Activated CD8-positive, alpha-beta T cell treated with anti-CD3 and anti-CD28 coated beads, Interleukin-2, amount 10 ng/mL, durations not matched to agents 7 days and 5 days (primary cell): ENCODE measurements around the gene WHRN. TPM values are rescaled to one million over a fixed set of nuclear protein-coding genes. Genes with fewer than 3 reads are reported as not detected.

Source experiments
- ATAC-seq: fragments of 150-1000 bp; cut with Tn5 transposase; one replicate; pipeline ENCODE4 v1.10.0; 2021; ENCODE audit warnings: moderate library complexity
- CTCF ChIA-PET: fragments of 350-600 bp; sonication (Branson Sonifier 250); formaldehyde crosslinking; loops from one replicate; lab custom pipeline; 2021; ENCODE audit warnings: antibody characterized with exemption; lab: Charles Lee
- POLR2A ChIA-PET: fragments of 350-600 bp; sonication (Branson Sonifier 250); formaldehyde crosslinking; loops from one replicate; lab custom pipeline; 2021; ENCODE audit warnings: antibody characterized with exemption; lab: Charles Lee
- DNase-seq: peaks from one replicate; pipeline ENCODE4 v3.0.0-alpha.2; 2020
- H3K27ac Mint-ChIP-seq: one replicate; pipeline ENCODE4 v1.8.0; 2021; ENCODE audit warnings: mild to moderate bottlenecking, mixed read lengths
- H3K27me3 Mint-ChIP-seq: one replicate; pipeline ENCODE4 v1.8.0; 2021; ENCODE audit warnings: low read depth, mixed read lengths
- H3K36me3 Mint-ChIP-seq: one replicate; pipeline ENCODE4 v1.8.0; 2021; ENCODE audit warnings: low read depth, mixed read lengths
- H3K4me1 Mint-ChIP-seq: one replicate; pipeline ENCODE4 v1.8.0; 2021; ENCODE audit warnings: low read depth, mixed read lengths
- H3K4me3 Mint-ChIP-seq: one replicate; pipeline ENCODE4 v1.8.0; 2021; ENCODE audit warnings: mild to moderate bottlenecking, mixed read lengths
- H3K9me3 Mint-ChIP-seq: one replicate; pipeline ENCODE4 v1.8.0; 2022; ENCODE audit warnings: mixed read lengths; ENCODE audit not compliant: insufficient read depth
- total RNA-seq, 2 experiments: library from RNA; stranded (reverse); gene quantifications; one replicate each; pipeline ENCODE4 v1.2.3, GENCODE V29; 2021

The WHRN gene
- total RNA-seq, 2 experiments from 2014 or later, result 2.6 to 4.1 TPM

GRCh38 chr9:114437401-114437893 lies 67.8 kb downstream of the WHRN start:
- Mint-ChIP-seq H3K36me3 (no peaks in the 10 kb centered on the region), H3K27ac (no peak overlapping the region), H3K4me1 (peaks cover 6% of the 10 kb centered on the region), H3K27me3 (no peaks in the 10 kb centered on the region), H3K9me3 (no peaks in the 10 kb centered on the region), H3K4me3 (no peak overlapping the region)
- ChIA-PET CTCF (interaction anchor here (1.4 to 5.8 kb wide), 3 partner anchors 8 to 215 kb away, joined by 3 to 57 read pairs (median 29); no protein-coding TSS in a partner anchor), POLR2A (no interaction called here)
- ATAC-seq, result no peak
- DNase-seq, result no peak

DNA sequence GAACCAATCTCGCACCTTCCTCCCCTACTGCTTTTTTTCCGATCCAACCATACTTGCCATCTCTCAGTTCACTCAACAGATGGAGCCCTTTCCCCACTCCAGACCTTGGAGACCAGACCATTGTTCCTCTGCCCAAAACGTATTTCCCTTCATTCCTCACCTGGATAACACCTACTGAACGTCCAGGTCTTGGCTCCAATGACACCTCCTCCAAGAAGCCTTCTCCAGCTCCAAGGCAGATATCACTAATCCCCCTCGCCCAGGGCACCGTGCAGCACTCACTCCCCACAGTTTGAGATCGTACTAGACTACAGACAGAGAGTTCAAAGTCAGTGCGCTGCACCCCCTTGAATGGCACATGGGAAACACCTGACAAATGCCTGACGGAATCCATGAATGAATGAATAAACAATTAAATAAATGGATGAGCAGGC lies 70.4 kb downstream of the WHRN start:
- peaks cover 6% of the 10 kb centered on the region for H3K4me1 Mint-ChIP-seq
- no peaks in the 10 kb centered on the region for H3K9me3 Mint-ChIP-seq
- ChIA-PET CTCF (interaction anchor here (0.9 to 5.8 kb wide), 14 partner anchors 9 to 237 kb away, joined by 3 to 57 read pairs (median 4); partner anchors contain the start of genes ATP6V1G1 and WHRN), POLR2A (no interaction called here)
- no peak overlapping the region for H3K4me3 Mint-ChIP-seq
- DNase-seq, result no peak
- H3K27ac Mint-ChIP-seq, result no peak overlapping the region
- H3K27me3 Mint-ChIP-seq, result peaks cover under 1% of the 10 kb centered on the region
- no peaks in the 10 kb centered on the region for H3K36me3 Mint-ChIP-seq
- ATAC-seq, result peak; percentile 30

GRCh38 chr9:114433720-114434255 lies 71.5 kb downstream of the WHRN start:
- ChIA-PET CTCF (interaction anchor here (1.1 to 5.8 kb wide), 7 partner anchors 10 to 219 kb away, joined by 3 to 57 read pairs (median 5); no protein-coding TSS in a partner anchor), POLR2A (interaction anchor here (1.0 kb wide), 1 partner anchor 28 kb away, joined by 4 read pairs; no protein-coding TSS in a partner anchor)
- H3K4me3 Mint-ChIP-seq, result no peak overlapping the region
- peaks cover 6% of the 10 kb centered on the region for H3K4me1 Mint-ChIP-seq
- no peaks in the 10 kb centered on the region for H3K36me3 Mint-ChIP-seq
- ATAC-seq (peak; percentile 88), DNase-seq (peak; percentile 51)
- H3K9me3 Mint-ChIP-seq, result no peaks in the 10 kb centered on the region
- H3K27me3 Mint-ChIP-seq, result peaks cover 3% of the 10 kb centered on the region
- H3K27ac Mint-ChIP-seq, result peak overlapping the region; percentile 69

DNA sequence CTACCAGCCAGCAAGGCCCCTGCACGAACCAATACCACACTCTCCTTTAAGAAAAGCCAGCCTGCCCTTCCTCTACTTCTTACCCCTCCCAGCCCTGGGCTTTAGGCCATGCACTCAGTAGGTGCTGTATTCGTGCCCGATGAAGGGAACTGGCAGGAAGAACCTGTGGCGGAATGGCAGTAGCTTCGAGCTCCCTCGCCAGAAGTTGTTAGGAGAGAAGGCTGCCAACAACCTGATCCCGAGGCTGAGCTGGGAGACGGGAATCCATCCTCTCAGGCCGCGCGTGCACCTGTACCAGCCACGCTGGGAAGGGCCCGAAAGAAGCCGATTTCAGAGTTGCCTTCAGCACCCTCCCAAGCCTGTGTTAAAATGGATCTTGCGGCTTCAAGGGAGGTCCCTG lies 72.2 kb downstream of the WHRN start:
- Mint-ChIP-seq H3K36me3 (no peaks in the 10 kb centered on the region), H3K9me3 (no peaks in the 10 kb centered on the region), H3K4me3 (no peak overlapping the region), H3K27me3 (peaks cover 3% of the 10 kb centered on the region), H3K27ac (no peak overlapping the region), H3K4me1 (peaks cover 6% of the 10 kb centered on the region)
- DNase-seq, result no peak
- no peak for ATAC-seq
- ChIA-PET CTCF (interaction anchor here (1.1 to 5.8 kb wide), 7 partner anchors 10 to 220 kb away, joined by 3 to 57 read pairs (median 5); no protein-coding TSS in a partner anchor), POLR2A (interaction anchor here (0.6 kb wide), 1 partner anchor 72 kb away, joined by 3 read pairs; the partner anchor contains the start of gene WHRN)

DNA sequence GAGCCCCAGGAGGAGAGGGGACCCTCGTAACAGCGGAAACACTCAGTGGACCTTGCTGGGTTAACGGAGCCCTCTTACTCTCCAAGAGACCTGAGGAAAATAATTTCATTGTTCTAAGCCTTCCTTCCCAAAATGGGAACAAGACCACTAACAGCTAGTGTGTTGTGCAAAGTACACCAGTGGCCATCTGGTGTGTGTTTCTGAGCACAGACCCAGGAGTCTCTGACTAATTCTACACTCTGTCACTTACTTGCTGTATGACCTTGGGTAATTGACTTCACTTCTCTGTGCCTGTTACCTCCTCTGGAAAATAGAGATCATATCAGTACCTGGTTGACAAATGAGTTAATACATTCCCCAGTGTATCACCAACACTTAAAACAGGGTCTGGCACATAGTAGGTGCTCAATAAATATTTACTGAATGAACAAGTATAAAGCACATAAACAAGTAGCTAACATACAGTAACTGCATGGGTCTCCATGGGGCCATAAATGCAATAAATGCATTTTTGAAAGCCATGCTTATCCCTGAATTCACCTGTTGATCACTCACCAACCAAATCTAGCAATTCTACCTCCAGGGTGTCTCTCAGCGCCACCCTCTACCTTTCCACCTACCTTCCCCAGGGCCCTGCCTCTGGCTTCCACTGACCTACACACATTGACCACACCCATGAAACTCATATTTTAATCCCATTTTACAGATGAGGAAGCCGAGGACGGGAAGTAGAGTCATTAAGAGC lies 72.8 kb downstream of the WHRN start:
- H3K36me3 Mint-ChIP-seq, result no peaks in the 10 kb centered on the region
- peaks cover 6% of the 10 kb centered on the region for H3K4me1 Mint-ChIP-seq
- H3K4me3 Mint-ChIP-seq, result no peak overlapping the region
- ChIA-PET CTCF (interaction anchor here (0.9 to 5.8 kb wide), 6 partner anchors 14 to 221 kb away, joined by 3 to 57 read pairs (median 6); no protein-coding TSS in a partner anchor), POLR2A (interaction anchor here (0.6 kb wide), 1 partner anchor 73 kb away, joined by 3 read pairs; the partner anchor contains the start of gene WHRN)
- ATAC-seq (no peak), DNase-seq (no peak)
- H3K9me3 Mint-ChIP-seq, result no peaks in the 10 kb centered on the region
- no peak overlapping the region for H3K27ac Mint-ChIP-seq
- peaks cover 3% of the 10 kb centered on the region for H3K27me3 Mint-ChIP-seq

DNA sequence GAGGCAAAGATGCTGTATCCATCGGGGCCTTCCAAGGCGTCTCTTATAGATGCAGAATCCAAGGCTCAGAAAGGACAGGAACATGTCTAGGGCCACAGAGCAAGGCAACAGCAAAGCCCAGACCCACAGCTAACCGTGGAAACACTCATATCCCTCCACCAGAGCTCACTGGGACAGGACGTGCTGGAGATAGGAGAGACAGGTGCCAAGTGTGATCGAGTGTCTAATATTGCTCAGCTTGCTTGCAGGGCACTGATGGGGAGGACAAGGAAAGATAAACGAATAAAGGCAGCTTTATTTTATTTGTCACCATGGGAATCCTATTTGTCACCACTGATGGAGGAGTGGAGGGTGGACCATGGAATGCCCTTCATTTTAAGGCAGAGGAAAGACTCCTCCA lies 73.5 kb downstream of the WHRN start:
- DNase-seq (no peak), ATAC-seq (no peak)
- Mint-ChIP-seq H3K27me3 (peaks cover 3% of the 10 kb centered on the region), H3K9me3 (no peaks in the 10 kb centered on the region), H3K36me3 (no peaks in the 10 kb centered on the region), H3K4me3 (no peak overlapping the region), H3K27ac (no peak overlapping the region), H3K4me1 (peaks cover 6% of the 10 kb centered on the region)
- CTCF ChIA-PET, result interaction anchor here (0.8 to 5.7 kb wide), 4 partner anchors 26 to 221 kb away, joined by 3 to 29 read pairs (median 4); no protein-coding TSS in a partner anchor
- POLR2A ChIA-PET, result no interaction called here

DNA sequence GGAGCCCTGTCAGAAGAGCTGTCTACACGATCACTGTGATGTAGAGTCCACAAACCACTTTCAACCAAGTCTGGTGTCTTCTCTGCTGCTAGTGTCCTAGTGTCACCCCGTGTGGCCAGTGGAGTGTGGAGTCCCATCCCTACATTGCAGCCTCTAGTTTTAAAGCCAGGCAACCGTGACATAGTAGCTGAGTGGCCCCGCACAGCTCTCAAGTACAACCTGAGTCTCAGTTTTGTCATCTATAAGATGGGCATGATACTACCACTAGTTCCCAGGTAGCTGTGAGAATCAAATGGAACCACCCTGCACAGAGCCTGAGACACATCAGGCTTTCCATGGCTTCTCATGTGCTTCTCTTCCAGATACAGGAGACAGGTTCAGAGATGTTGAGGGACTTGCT lies 74.3 kb downstream of the WHRN start:
- no peak for DNase-seq
- Mint-ChIP-seq H3K4me1 (peaks cover 6% of the 10 kb centered on the region), H3K27ac (no peak overlapping the region), H3K9me3 (no peaks in the 10 kb centered on the region), H3K27me3 (peaks cover 3% of the 10 kb centered on the region), H3K36me3 (no peaks in the 10 kb centered on the region), H3K4me3 (no peak overlapping the region)
- POLR2A ChIA-PET, result no interaction called here
- CTCF ChIA-PET, result interaction anchor here (0.8 to 1.5 kb wide), 3 partner anchors 25 to 222 kb away, joined by 3 to 6 read pairs (median 4); no protein-coding TSS in a partner anchor
- no peak for ATAC-seq

DNA sequence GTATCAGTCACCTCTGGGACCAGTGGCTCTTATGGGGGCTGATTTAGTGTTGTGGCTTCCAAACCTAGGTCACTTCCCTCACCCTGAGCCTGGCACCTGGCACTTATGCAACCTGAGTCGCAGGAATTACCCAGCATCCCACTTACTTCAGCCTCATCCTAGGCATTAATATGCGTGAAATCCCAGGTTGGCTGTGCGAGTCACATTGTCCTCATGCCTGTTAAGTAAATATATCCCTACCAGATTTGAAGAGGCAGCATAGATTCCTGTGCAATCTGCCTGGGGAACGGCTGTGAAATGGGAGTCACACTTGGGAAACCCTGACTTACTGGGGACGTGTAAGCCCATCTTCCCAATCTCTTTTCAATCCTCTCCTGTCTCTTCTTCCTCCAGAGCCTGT lies 74.8 kb downstream of the WHRN start:
- Mint-ChIP-seq H3K4me3 (no peak overlapping the region), H3K9me3 (no peaks in the 10 kb centered on the region), H3K36me3 (no peaks in the 10 kb centered on the region), H3K27ac (no peak overlapping the region), H3K4me1 (peaks cover 6% of the 10 kb centered on the region), H3K27me3 (peaks cover 3% of the 10 kb centered on the region)
- ChIA-PET POLR2A (no interaction called here), CTCF (interaction anchor here (1.2 to 3.6 kb wide), 3 partner anchors 25 to 223 kb away, joined by 4 to 11 read pairs (median 7); no protein-coding TSS in a partner anchor)
- no peak for ATAC-seq
- no peak for DNase-seq

GRCh38 chr9:114429488-114429887 lies 75.8 kb downstream of the WHRN start:
- ChIA-PET POLR2A (no interaction called here), CTCF (interaction anchor here (0.6 to 3.6 kb wide), 4 partner anchors 8 to 224 kb away, joined by 3 to 11 read pairs (median 5); no protein-coding TSS in a partner anchor)
- DNase-seq, result no peak
- H3K9me3 Mint-ChIP-seq, result no peaks in the 10 kb centered on the region
- H3K4me1 Mint-ChIP-seq, result peaks cover 6% of the 10 kb centered on the region
- H3K27ac Mint-ChIP-seq, result no peak overlapping the region
- H3K27me3 Mint-ChIP-seq, result peaks cover 3% of the 10 kb centered on the region
- H3K36me3 Mint-ChIP-seq, result no peaks in the 10 kb centered on the region
- no peak overlapping the region for H3K4me3 Mint-ChIP-seq
- ATAC-seq, result no peak

DNA sequence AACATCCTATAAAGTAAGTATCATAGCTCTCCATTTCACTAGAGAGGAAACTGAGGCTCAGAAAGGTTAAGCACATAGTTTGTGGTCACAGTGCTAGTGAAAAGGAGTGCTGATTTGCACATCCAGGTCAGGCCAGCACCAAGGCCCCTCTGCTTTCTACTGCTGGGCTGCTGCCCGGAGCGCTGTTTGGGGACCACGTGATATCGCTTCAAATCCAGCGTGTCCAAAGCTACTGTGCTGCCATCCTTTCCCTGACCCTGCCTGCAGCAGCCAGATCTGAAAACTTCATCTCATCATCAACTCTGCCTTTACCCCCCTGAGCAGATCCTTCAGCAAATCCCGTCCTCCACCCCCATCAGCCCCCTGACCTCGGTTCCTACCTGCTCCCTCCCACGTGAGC lies 76.8 kb downstream of the WHRN start:
- no peak overlapping the region for H3K27ac Mint-ChIP-seq
- no peak overlapping the region for H3K4me3 Mint-ChIP-seq
- H3K36me3 Mint-ChIP-seq, result no peaks in the 10 kb centered on the region
- H3K4me1 Mint-ChIP-seq, result no peaks in the 10 kb centered on the region
- no peak for DNase-seq
- no peaks in the 10 kb centered on the region for H3K9me3 Mint-ChIP-seq
- ChIA-PET POLR2A (no interaction called here), CTCF (interaction anchor here (2.7 to 3.6 kb wide), 2 partner anchors 80 to 225 kb away, joined by 7 to 11 read pairs; no protein-coding TSS in a partner anchor)
- no peak for ATAC-seq
- peaks cover 3% of the 10 kb centered on the region for H3K27me3 Mint-ChIP-seq

DNA sequence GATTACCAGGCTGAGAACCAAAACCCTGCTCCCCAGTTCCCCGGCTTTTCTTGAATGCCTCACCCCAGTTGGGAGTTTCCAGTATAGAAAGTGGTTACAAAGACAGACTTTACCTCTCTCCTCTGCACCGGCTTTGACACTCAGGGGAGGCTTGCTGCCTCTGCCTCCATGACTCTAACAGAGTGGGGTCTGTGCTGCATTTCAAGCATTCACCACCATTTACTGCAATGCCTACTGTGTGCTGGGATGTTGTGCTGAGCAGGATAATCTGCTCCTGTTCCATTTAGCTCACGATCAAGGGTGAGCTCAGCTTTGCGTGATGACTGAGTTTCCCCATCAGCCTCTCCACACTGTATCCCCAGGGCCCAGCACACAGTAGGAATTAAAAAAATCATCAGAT lies 77.6 kb downstream of the WHRN start:
- no peak overlapping the region for H3K27ac Mint-ChIP-seq
- H3K9me3 Mint-ChIP-seq, result no peaks in the 10 kb centered on the region
- H3K36me3 Mint-ChIP-seq, result no peaks in the 10 kb centered on the region
- no peaks in the 10 kb centered on the region for H3K4me1 Mint-ChIP-seq
- CTCF ChIA-PET, result interaction anchor here (0.6 to 3.6 kb wide), 3 partner anchors 80 to 463 kb away, joined by 3 to 11 read pairs (median 7); no protein-coding TSS in a partner anchor
- DNase-seq (no peak), ATAC-seq (no peak)
- POLR2A ChIA-PET, result no interaction called here
- H3K4me3 Mint-ChIP-seq, result no peak overlapping the region
- H3K27me3 Mint-ChIP-seq, result peaks cover 3% of the 10 kb centered on the region
